Muscle of leg (tissue), 11 donors: Measurements from ENCODE around the gene KIFC3. TPM values are rescaled to one million over a fixed set of nuclear protein-coding genes. Genes with fewer than 3 reads are reported as not detected.

ENCODE experiments used
- DNase-seq: peaks from one replicate; pipeline ENCODE4 v3.0.0; 2013
- H3K27ac ChIP-seq: one replicate; pipeline ENCODE4 v1.5.1; 2013; ENCODE audit warnings: mild to moderate bottlenecking, low read length, control low read depth
- H3K27me3 ChIP-seq: one replicate; pipeline ENCODE4 v1.6.1; 2013; ENCODE audit warnings: low read length; ENCODE audit not compliant: control insufficient read depth, insufficient read depth
- H3K36me3 ChIP-seq: one replicate; pipeline ENCODE4 v1.6.1; 2013; ENCODE audit warnings: low read length; ENCODE audit not compliant: control insufficient read depth, insufficient read depth
- H3K4me1 ChIP-seq: one replicate; pipeline ENCODE4 v1.6.1; 2013; ENCODE audit warnings: low read length; ENCODE audit not compliant: control insufficient read depth, insufficient read depth
- H3K4me3 ChIP-seq: one replicate; pipeline ENCODE4 v1.5.1; 2013; ENCODE audit warnings: low read length, control low read depth
- H3K9me3 ChIP-seq: replicated peaks from 2 replicates; pipeline ENCODE4 v1.6.1; 2013; ENCODE audit warnings: low read depth, low read length; ENCODE audit not compliant: control insufficient read depth
- WGBS: methylation state at CpG from one replicate; pipeline ENCODE4 v1.1.5; 2013; ENCODE audit warnings: missing lambda C conversion rate; ENCODE audit not compliant: insufficient coverage; 5-methylcytosine and 5-hydroxymethylcytosine counted together
- polyA plus RNA-seq, 8 donors: library from polyadenylated mRNA; unstranded; fragments of 120-200 nt; gene quantifications; one replicate each; pipeline versions ENCODE4 v1.2.1 to v1.2.3, GENCODE V29; 2013; ENCODE audit warnings: inconsistent platforms in 1 of 8, low replicate concordance in 1 of 8; ENCODE audit not compliant: insufficient read length in 8 of 8, insufficient read depth in 1 of 8
- total RNA-seq: library from RNA; stranded (reverse); fragments of 120-200 nt; gene quantifications from one replicate; pipeline ENCODE4 v1.2.4, GENCODE V29; 2013

The KIFC3 gene
- total and polyA plus RNA-seq, 9 donors, result 13.8 to 34.6 (median 21.7) TPM

DNA sequence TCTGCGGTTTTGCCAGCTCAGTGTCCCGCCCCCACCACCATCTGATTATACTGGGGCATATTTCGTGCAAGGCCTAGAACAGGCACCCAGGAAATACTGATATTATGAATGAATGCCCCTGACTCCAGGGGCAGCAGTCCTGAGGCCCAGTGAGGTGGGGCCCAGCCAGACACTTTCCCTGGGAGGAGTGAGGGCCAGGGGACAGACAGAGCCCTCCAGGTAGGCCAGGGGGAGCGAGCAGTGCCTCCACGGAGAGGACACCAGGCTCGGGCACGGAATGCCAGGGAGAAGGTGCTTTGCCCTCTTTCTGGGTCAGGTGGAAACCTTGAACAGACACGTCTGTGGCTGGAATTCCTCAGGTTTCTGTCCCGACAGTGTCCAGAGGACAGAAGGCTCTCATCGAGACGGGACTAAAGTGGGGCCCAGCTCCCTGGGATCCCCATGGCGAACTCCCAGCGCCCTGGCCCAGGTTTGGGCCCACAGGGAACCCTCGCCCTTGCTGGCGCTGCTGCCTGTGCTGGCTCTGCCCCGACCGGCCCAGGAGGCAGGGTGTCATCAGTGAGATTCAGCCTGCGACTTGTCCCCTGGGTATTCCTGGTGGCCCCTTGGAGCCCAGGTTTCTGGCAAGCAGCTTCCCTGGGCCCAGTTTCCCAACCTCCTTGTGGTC, 62.4 kb downstream of the KIFC3 start:
- DNase-seq, result no peak
- 90% methylated on average over 15 of the region's 18 CpGs for whole genome bisulfite sequencing
- peak overlapping the region; percentile 71 for H3K27ac ChIP-seq

DNA sequence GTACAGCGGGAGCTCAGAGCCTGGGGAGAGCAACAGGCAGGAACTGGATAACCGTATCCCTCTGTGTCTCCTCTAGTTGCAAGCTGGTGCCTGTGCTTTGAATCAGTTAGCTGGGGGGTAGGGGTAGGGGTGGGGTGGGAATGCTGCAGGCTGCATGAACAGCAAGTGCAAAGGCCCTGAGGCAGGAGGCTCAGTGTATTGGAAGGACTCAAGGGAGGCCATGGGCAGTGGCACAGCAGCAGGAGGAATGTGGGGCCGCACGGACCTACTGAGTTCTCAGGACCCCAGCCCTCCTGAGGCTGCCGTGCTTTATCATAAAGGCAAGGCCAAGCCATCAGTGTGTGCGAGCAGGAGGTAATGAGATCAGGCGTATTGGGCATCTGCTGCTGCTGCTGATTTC, 63.4 kb downstream of the KIFC3 start:
- H3K4me1 ChIP-seq, result peaks cover 52% of the 10 kb centered on the region
- H3K27me3 ChIP-seq, result no peaks in the 10 kb centered on the region
- WGBS, result 94% methylated on average over 6 of the region's 7 CpGs
- H3K27ac ChIP-seq, result no peak overlapping the region
- H3K36me3 ChIP-seq, result peaks cover 26% of the 10 kb centered on the region
- no peaks in the 10 kb centered on the region for H3K9me3 ChIP-seq
- no peak for DNase-seq
- H3K4me3 ChIP-seq, result no peak overlapping the region

More for the DNA sequence above, 62.4 kb downstream of the KIFC3 start:
- Histone ChIP-seq H3K9me3 (no peaks in the 10 kb centered on the region), H3K4me1 (peaks cover 56% of the 10 kb centered on the region), H3K36me3 (peaks cover 35% of the 10 kb centered on the region), H3K27me3 (no peaks in the 10 kb centered on the region), H3K4me3 (no peak overlapping the region)

DNA sequence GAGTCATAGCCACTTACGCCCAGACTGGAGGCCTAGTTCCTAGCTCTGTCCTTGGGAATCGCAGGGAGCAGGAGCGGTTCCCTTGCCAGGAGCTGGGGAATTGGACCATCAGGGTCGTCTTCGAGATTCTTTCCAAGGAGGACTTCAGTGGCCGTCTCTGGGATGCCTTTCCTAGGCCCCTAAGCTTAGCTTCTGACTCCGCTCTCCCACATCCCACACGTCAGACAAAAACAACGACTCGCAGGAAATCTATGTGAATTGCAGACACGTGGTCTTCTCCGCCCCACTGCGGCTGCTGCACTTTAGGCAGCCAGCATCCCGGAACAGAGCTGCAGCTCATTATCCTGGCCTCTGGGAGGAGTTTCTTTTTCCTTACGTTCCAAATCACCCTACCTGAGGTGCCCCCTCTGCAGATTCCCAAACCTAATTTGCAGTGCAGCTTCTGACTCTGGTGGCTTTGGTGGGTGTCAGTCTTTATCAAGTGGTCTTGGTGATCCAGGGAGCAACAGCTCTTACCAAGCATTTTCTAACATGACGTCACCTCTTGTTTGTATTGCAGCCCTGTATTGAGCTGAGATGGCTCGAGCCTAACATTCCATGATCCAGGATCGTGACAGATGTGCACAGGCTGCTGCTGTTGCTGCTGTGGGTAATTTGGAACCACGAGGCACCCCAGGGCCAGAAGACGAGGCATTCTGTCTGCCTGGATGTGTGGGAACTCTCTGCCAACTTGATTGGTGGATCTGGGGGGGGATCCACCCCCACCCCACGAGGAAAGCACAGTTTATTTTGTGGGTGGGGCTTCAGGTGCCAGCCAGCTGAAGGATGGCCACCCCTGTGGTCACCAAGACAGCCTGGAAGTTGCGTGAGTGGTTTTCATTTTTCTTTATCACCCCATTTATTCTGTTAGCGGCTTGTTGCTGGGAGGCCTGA, 65.6 kb downstream of the KIFC3 start:
- DNase-seq, result peak; percentile 86
- peaks cover 43% of the 10 kb centered on the region for H3K4me1 ChIP-seq
- WGBS, result 0% methylated on average over 6 of the region's 23 CpGs
- peaks cover 24% of the 10 kb centered on the region for H3K36me3 ChIP-seq
- no peaks in the 10 kb centered on the region for H3K27me3 ChIP-seq
- H3K4me3 ChIP-seq, result peak overlapping the region; percentile 82
- peak overlapping the region; percentile 95 for H3K27ac ChIP-seq
- no peaks in the 10 kb centered on the region for H3K9me3 ChIP-seq

- Histone ChIP-seq H3K4me3 (peak within 1 kb of the TSS; percentile 82), H3K27ac (peak within 1 kb of the TSS; percentile 95), H3K9me3 (no peaks in the 10 kb centered on the region), H3K27me3 (no peaks in the 10 kb centered on the region), H3K36me3 (peaks cover 24% of the 10 kb centered on the region), H3K4me1 (peaks cover 41% of the 10 kb centered on the region)
- peak; percentile 57 for DNase-seq
- WGBS, result under 1% methylated on average over 35 of the region's 35 CpGs
These were observed 66.4 kb downstream of the KIFC3 start, which contains the start of gene KATNB1 for GRCh38 chr16:57735755-57736418. KATNB1 (plus strand) TSS chr16:57735770; CDS start chr16:57737244, 1,474 bp downstream.

DNA sequence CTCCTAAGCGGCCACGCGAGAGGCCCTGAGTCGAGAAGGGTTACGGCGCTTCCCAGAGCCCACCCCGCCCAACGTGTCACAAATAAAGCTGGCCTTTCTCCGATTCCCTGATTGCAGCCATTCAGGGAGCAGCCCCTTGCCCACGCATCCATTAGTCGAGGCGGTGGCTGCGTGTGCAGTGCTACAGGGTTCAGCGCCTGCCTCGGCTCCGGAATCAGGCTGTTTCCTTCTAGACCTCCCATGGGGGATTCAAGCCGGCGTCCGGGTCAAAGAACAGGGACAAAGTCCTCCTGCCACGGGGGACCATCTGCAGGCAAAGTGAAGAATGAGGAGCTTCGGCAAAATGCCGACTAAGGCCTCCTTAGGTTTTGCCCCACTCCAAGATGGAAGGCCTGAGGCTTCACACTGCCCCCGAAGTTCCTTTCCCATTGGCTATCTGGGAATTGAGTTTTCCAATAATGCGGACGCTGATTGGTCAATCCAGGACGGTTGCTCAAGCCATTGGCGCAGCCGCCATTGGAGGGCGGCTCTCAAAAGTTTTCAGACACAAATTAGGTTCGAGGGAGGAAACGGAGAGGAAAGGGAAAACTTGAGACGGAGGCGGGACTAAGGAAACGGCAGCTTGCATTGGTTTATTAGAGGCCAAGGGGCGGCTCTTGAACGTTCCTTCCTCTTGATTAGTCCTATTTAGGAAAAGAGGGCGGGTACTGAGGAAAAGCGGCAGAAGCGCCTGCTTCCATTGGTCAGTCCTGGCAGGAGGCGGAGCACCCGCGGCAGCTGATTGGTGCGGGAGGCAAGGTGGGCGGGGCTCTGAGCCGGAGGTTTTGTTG, 67.2 kb downstream of the KIFC3 start:
- H3K36me3 ChIP-seq, result peaks cover 23% of the 10 kb centered on the region
- H3K4me1 ChIP-seq, result peaks cover 34% of the 10 kb centered on the region
- H3K27ac ChIP-seq, result peak overlapping the region; percentile 95
- no peaks in the 10 kb centered on the region for H3K9me3 ChIP-seq
- no peaks in the 10 kb centered on the region for H3K27me3 ChIP-seq
- DNase-seq, result peak; percentile 100
- under 1% methylated on average over 40 of the region's 45 CpGs for WGBS
- peak overlapping the region; percentile 82 for H3K4me3 ChIP-seq

DNA sequence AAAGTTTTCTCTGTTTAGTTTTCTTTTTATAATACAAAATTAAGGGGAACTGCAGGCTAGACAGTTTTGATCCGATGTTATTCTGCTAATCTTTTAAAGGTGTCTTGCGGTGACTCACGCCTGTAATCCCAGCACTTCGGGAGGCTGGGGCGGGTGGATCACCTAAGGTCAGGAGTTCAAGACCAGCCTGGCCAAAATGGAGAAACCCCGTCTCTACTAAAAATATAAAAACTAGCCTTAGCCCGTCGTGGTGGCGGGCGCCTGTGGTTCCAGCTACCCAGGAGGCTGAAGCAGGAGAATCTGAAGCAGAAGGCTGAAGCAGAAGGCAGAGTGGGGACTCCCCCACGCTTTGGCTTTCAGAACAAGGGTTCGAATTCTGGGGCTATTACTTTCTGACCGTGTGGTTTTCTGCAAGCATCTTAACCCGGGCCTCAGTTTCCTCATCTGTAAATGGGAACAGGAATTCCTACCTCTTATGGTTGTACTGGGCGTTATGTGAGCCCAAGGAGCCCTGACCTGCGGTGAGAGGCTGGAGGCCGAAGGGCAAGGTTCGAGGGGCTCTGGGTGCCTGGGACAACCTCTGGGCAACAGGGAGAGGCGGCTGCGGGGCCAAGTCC, 67.9 kb downstream of the KIFC3 start:
- whole genome bisulfite sequencing, result 40% methylated on average over 10 of the region's 20 CpGs
- H3K27me3 ChIP-seq, result no peaks in the 10 kb centered on the region
- H3K4me1 ChIP-seq, result peaks cover 27% of the 10 kb centered on the region
- no peaks in the 10 kb centered on the region for H3K9me3 ChIP-seq
- peak overlapping the region; percentile 92 for H3K27ac ChIP-seq
- peak overlapping the region; percentile 71 for H3K4me3 ChIP-seq
- DNase-seq, result no peak
- H3K36me3 ChIP-seq, result peaks cover 17% of the 10 kb centered on the region

DNA sequence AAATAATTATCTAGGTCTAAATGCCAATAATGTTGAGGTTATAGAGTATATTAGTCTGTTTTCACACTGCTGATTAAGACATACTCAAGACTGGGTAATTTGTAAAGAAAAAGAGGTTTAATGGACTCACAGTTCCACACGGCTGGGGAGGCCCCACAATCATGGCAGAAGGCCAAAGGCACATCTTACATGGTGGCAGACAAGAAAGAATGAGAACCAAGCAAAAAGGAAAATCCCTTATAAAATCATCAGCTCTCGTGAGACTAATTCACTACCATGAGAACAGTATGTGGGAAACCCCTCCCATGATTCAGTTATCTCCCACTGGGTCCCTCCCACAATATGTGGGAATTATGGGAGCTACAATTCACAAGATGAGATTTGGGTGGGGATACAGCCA, 69.6 kb downstream of the KIFC3 start:
- H3K4me3 ChIP-seq, result no peak overlapping the region
- no peaks in the 10 kb centered on the region for H3K27me3 ChIP-seq
- no peak overlapping the region for H3K27ac ChIP-seq
- H3K9me3 ChIP-seq, result no peaks in the 10 kb centered on the region
- WGBS, result no CpG with 5 or more reads among the region's 2 CpGs
- H3K4me1 ChIP-seq, result peaks cover 24% of the 10 kb centered on the region
- no peak for DNase-seq
- H3K36me3 ChIP-seq, result peaks cover 7% of the 10 kb centered on the region

- 100% methylated on average over 1 of the region's 2 CpGs for WGBS
These were observed 70.3 kb downstream of the KIFC3 start for GRCh38 chr16:57732037-57732436.

More at GRCh38 chr16:57732037-57732436, 70.3 kb downstream of the KIFC3 start:
- no peak for DNase-seq
- Histone ChIP-seq H3K9me3 (no peaks in the 10 kb centered on the region), H3K4me1 (peaks cover 19% of the 10 kb centered on the region), H3K27me3 (no peaks in the 10 kb centered on the region), H3K4me3 (no peak overlapping the region), H3K27ac (no peak overlapping the region), H3K36me3 (peaks cover under 1% of the 10 kb centered on the region)
